UCSD-AML1 (cell line): ENCODE data around the gene DNASE2B.

Experiments
- DNase-seq: peaks from one replicate; lab custom pipeline; 2025; ENCODE audit not compliant: unreplicated experiment; lab: John Stamatoyannopoulos, UW

Gene DNASE2B, protein sequence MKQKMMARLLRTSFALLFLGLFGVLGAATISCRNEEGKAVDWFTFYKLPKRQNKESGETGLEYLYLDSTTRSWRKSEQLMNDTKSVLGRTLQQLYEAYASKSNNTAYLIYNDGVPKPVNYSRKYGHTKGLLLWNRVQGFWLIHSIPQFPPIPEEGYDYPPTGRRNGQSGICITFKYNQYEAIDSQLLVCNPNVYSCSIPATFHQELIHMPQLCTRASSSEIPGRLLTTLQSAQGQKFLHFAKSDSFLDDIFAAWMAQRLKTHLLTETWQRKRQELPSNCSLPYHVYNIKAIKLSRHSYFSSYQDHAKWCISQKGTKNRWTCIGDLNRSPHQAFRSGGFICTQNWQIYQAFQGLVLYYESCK

DNA sequence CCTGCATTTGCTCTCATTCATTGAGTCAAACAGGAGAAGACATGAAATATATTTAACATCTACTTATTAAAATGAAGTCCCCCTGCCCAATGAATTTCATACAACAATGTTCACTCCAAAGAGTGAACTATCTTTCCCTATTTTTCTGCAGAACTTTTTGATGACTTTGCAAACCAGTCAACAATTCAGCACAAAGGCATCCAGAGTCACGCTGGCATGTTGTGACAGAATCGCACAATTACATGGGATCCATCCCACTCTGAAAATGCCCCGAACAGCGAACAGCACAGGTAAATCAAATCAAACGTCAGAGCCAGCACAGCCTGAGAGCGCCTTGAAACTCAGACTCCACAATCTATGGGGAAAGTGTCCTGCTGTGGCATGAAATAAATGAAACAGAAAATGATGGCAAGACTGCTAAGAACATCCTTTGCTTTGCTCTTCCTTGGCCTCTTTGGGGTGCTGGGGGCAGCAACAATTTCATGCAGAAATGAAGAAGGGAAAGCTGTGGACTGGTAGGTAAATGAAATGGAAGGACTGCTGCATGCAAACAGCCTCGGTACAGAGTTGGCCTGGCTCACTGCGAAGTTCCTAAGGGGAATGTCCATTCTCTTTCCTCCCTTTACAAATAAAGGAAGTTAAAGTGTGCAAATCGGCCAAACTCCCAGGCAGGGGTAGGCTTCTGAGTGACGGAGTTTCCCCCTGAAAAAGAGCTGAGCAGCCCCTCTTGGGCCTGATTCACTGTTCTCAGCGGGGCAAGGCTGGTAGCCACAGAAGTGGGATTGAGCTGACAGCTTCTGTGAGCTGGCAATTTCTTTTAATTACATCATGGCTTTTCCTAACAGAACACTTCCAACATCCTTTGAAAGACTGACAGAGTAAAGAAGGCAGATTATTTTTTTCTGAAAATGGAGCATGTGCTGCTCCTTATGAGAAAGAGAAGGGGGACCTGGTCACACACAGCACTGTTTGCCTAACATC is at the start of gene DNASE2B:
TSS of gene DNASE2B (plus strand) at position 310 of the 981 bp plus-strand sequence. CDS start at position 391, 81 bp downstream.
- DNase-seq: peak; percentile 7

DNA sequence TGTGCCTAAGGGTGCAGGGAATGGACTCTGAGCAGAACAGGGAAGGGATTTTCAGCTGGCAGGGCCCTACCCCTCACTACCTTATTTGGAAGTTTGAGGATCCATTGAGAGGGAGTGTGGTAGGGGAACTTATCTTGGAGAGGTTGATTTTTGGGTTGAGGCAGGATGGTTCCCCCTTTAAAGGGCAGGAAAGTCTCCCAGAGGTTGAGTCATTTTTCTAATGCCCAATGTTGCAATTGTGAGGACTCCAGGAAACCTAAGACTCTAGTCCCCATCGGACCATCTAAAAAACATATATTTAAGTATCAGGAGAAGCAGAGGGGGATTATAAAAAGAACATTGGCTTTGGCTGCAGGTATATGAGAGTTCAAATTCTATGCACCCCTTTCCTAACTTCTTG is 49.5 kb upstream of the DNASE2B start:
- DNase-seq: no peak

DNA sequence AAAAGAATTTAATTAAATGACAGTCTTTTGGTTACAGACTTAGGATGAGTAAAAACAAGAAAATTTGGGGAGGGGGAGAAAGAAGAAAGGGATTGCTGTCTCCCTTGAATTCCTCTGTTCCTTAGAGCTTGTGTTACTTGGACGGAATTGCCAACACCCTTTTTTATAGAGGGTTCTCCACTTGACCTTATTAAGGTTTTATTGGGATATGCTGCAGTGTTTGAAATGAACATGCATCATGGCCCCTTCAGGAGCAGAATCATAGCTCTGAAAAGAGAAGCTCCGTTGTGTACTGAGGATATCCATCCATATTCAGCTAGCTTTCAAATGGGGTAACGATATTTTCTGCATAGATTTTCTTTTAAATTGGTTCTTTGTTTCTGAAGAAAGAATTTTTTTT is 48.2 kb upstream of the DNASE2B start:
- no peak for DNase-seq

DNA sequence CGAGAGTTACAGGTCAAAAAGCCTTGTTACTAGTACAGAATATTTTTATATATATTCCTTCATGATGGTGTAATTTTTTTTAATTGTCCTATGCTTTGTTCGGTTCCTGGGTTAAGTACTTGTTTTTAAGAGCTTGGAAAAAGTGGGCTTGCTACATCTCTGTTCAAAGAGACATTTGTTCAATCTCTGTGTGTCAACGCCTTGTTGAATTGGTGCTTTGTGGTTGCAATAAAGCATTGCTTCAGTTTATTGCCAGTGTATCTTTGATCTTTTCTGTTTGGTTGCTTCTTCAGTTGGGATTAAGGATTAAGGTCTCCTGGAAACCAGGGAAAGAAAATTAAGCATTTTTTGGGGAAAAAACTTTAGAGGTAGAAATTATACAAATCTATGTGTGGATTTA is 47.7 kb upstream of the DNASE2B start:
- DNase-seq: no peak

DNA sequence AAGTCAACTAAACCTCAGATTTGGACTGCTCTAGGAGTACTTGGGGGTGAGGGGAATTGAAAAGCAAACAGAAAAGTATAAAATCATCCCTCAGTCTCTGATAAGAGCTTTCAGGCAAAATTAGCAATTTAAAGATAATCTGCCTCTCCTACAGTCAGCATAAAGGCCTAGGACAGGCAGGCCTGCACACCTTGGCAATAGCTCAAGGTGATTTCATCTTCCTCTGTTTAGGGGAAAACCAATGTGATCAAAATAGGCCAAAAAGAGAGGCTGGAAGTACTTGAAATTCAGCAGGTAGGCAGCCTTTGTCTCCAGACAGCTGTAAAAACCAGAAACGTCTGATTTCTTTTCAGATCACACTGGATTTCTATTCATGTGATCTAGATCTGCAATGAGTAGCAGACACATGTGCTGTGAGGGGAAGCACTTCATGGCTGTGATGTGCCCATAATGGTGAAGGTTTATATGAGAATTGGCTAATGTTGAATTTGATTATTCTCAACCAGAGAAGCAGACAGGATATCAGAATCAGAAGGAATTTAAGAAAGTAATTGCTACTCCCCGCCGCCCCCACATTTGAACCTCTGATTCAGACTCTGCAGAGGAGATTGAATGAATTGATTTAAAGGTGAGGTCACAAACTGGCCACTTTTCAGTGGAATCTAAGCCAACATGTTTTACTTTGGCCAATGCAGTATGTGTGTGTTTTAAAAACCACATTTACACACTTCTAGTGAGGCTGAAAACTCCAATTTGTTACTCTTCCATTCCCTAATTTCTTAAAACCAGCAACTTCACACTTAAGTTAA is 45.8 kb upstream of the DNASE2B start:
- no peak for DNase-seq

DNA sequence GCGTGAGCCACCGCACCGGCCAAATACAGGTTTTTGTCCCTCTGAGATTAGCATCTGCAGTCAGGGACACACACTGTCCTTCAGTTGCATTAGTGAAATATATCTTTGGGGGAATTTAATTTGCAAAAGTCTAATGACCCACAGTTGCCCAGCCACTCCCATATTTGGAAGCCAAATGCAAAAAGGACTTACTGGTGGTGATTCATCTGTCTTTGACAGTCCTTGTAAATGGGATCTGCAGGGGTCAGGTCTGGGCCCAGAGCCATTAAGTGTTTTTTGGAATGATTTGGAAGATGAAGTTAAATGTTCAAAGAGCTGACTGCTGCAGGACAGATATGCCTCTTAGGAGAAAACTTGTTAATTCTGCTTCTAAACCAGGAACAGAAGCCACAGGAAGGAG is 44.6 kb upstream of the DNASE2B start:
- DNase-seq: no peak

DNA sequence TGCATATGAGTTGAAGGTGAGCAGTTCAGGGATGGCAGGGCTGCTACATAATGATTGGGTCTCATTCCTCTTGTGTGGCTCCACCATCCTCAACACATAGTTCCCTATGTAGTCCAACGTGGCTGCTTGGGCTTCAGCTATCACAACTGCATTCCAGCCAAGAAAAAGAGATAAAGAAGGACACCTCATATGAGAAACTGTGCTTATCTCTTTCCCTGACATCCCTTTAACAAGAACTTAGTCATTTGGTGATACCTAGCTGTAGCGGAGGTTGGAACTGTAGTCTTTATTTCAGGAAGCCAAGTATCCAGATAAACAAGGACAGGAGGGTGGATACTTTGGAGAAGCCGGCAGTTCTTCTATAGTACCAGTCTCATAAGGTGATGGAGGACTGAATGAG is 42.7 kb upstream of the DNASE2B start:
- DNase-seq: no peak

DNA sequence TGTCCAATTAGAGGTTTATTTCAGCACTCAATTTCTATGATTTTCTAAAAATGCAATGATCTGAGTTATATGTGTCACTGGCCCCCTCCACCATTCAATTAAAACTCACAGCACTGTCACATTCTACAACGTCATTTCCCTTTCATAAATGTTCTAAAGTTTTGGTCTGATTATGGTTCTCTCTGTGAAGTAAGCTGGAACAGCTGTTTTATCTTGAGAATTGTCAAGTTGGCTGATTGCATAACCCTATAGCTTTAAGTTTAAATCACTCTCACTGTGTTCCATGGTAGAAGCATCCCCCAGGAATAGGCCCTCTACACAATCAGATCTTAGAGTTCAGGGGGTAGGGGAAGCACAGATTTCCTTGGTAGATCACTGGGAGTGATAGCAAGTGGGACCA is 41.4 kb upstream of the DNASE2B start:
- no peak for DNase-seq

DNA sequence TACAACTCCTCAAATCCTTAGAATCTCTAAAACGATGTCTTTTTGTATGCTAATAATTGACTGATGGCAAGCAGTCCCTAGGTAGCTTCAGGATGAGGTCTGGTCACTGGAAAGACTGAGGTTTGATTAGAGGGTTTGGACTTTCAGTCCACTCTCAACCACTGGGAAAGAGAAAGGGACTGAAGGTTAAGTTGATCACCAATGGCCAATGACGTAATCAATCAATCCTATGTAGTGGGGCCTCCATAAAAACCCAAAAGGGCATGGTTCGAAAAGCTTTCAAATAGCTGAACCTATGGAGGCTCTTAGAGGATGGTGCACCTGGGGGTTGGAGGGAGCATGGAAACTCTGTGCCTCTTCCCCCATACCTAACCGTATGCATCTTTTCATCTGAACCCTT is 39.6 kb upstream of the DNASE2B start:
- no peak for DNase-seq

DNA sequence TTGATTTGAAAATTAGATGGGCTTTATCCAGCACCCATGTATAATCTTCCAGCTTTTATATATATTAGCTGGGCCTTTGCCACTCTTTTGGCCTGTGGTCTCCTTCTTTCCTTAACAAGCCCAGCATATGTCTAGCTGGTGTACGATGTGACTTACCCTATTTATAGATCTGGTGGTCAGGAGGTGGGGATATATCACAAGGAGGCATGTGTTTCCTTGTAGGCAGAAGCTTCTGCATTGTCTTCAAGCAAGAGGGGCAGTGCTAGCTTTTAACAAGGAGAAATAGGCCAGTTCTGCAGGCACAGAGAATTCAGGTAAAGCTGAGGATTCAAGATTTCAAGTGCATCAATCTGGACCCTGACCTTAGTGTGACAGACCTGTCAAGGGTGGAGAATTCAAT is 38.0 kb upstream of the DNASE2B start:
- DNase-seq: no peak

DNA sequence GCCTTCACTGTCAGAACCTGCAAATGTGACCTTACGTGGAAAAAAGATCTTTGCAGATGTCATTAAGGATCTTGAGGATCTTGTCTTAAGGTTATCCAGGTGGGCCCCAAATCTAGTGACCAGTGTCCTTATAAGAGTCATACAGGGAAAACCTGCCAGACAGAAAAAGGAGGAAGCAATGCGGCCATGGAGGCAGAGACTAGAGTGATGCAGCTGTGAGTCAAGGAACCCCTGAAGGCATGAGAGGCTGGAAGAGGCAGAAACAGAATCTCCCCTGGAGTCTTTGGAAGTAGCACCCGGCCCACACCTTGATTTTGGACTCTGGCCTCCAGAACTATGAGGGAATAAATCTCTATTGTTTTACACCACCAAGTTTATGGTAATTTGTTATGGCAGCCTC is 36.5 kb upstream of the DNASE2B start:
- no peak for DNase-seq

DNA sequence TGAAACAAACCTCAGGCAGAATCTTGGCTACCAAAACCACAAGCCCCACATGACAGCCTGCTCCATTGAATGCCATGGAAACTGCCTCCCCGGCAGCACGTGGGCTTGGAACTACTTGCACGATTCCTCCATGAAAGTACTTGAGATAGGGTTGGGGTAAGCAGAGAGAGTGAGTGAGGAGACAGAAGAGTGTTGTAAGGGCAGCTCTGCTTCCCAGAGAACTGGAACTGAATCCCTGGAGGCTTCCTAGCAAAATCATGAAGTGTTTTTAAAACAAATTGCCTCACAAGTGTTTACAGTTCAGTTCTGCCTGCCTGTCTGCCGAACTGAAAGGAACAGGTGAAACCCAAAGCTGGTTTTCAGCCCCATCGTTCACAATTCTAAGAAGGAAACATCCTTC is 35.3 kb upstream of the DNASE2B start:
- no peak for DNase-seq

DNA sequence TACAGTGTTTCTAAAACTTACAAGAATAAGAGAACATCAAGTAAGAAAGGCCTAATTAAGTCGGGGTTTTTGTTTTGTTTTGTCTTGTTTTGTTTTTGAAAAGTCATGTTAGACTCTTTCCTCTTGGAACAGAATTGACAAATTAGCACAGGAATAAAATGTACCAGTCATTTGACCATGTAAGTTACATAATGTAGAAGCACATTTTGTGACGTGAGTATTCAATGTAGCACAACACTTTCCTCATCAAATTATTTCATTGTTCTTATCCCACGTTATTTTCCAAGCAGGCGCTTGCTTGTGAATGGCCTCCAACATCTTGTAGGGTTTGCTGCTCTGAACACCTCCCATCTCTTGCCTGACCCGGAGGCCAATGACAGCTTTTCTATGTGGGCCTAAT is 34.7 kb upstream of the DNASE2B start:
- no peak for DNase-seq

DNA sequence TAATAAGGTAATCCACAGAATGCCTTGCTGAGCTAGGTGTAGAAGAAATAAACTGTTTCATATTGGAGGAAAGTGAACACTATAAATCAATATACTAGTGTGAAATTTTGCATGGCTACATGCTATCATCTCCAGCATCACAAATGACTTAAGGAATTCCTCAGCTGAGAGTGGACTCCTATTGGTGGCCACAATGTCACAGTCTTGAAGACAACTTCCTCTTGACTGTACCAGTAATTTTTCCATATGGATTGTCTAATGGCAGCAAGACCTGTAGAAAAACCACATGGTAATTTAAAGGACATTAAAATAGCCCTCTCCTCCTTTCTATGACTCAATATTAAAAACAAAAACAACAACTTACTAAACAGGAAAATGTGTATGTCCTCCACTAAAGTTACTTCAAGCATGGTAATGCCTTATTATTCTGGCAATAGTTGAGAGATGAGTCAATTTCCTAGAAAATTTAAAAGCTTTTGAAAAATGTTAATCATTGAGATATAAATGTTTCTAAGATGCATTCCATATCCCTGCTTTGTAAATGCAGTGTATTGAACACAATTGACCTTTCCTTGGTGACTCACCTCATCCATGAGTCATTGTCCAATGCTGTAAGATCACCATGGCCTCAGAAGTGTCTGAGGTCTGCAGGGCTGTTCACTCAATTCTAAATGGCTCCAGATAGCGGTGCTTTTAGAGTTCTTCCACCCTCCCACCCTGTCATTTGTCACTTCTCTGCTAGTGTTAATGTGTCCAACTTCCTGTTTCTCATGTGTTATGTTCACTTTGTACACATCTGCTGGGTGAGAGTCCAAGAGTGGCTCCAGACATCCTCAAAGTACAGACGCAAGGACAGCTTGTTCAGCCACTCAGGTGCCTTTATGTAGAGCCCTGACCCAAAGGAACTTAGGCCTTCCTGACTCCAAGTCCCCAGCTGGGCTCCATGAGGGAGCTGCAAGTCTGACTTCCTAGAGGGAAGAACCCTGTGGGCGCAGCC is 32.8 kb upstream of the DNASE2B start:
- DNase-seq: peak; percentile 9

DNA sequence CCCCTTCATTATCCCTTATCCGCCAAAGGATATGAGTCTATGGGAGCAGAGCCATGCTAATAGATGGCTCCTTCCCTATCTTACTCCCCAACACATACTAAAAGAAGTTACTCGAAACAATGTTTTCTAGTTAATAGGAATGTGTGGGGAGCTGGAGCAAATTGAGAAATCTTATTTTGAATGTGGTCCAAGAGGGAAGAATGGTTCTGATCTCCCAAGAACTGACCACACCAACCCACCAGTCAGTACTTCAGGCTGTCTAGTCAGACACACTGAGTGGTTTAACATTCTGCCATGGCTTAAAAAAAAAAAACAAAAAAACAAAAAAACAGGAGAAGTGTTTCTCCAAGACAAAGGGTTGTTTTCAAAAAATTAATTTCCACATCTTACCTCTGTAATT is 31.5 kb upstream of the DNASE2B start:
- no peak for DNase-seq

DNA sequence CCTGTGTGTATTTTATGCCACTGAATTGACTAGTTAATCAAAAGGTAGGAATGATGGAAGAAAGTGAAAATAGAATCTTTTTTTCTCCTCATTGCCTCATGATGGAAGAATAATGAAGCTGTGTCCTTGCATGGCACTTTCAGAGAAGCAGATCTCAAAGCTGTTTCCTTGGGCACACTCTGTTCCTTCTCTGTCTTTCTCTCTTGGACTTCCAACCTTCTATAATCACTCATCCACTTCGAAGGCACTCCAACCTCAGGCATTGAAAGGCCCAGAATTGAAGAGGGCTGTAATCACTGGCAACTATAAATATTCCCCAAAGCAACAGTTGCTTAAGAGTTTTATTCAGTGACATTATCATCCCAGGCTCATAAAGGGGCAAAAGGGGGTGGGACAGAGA is 31.1 kb upstream of the DNASE2B start:
- no peak for DNase-seq

DNA sequence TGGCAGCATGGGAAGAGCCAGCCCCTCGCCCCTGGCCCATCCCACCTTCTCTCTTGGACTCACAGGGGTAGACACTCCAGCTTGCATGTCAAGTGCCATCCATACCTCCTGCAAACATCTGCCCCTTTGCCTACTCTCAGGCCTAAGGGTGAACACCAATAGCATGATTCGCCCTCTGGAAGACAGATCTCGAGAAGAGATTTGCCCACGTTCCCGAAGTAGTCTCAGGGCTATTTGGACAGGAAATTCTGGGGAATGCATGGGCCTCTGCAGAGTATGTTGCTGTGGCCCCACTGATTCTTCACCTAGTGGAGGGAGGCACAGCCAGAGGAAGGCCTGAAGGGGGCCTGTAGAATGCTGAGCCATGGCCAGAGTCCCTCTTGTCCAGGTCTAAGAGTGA is 29.8 kb upstream of the DNASE2B start:
- DNase-seq: no peak

DNA sequence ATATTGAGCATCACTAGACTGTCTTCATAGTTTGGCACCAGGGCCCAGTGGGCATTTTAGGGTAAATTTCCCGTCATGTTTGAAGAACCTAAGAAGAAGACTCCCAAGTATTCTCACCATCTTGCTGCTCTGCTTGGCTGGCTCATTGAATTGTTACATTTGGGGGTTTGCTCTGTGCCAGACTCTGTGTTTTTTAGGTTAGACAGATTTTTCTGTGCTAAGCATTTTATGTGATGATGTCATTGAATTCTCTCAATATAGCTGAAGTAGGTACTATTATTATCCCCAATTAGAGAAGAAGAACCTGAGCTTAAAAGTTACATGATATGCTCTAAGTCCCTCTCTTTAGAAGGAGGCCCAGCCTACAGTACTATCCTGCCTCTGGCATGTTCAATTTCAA is 28.0 kb upstream of the DNASE2B start:
- no peak for DNase-seq

DNA sequence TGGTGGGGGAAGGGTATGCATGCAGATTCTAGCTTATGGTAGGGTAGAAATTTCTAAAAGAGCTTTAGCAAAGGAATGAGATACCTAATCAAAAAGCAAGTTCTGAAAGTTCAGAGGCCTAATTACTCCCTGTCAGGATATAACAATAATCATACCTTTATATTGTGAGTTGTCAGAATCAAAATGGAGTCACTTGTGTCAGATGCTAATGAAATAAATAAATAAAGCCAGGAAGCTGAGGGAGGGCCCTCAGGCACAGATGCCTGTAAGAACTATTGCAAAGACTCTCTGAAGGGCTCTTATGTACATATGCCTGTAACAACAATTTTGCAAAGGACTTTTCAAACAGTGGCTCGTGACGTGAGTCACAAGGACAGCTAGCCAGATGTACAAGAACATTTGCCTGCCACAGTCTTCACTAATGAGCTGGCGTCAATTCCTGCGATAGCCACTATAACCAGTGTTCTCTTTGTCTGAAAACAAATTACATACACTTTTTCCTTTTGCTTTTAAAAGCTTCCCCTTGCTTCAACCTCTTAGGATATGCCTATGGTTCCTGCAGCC is 27.4 kb upstream of the DNASE2B start:
- DNase-seq: no peak
